Adrenal gland (tissue), 5 donors: Measurements from ENCODE around the gene SAMD5.
"Not testable (repeated sequence)": the region's sequence is repeated elsewhere in the genome, so short reads cannot be mapped to it uniquely, and the experiment has no call there.

Experiments
- CTCF ChIP-seq, 6 experiments: fragments of 450-650 bp in 4 of 6; fragments of 200-600 bp in 2 of 6; sonication (generic) in 1 of 6; IDR thresholded peaks; 1 replicate in 5 of 6; 2 replicates in 1 of 6; pipeline versions ENCODE4 v1.5.1 to v1.8.0; 2016 to 2021; ENCODE audit warnings: antibody characterized with exemption in 6 of 6, mild to moderate bottlenecking in 2 of 6, moderate library complexity in 1 of 6
- POLR2A ChIP-seq, 2 donors: fragments of 450-650 bp; IDR thresholded peaks; one replicate each; pipeline ENCODE4 v1.6.1; 2017; ENCODE audit warnings: antibody characterized with exemption in 2 of 2, mild to moderate bottlenecking in 2 of 2, moderate library complexity in 1 of 2
- donor health status: DM: no; HTN: no; CAD: no.

- TF ChIP-seq CTCF, POLR2A (IDR thresholded peaks at IDR 0.05): not testable (repeated sequence)
These were observed 33.9 kb downstream of the SAMD5 start for GRCh38 chr6:147542436-147542835.
